Measurements from ENCODE around the gene VSIG10.

DNA sequence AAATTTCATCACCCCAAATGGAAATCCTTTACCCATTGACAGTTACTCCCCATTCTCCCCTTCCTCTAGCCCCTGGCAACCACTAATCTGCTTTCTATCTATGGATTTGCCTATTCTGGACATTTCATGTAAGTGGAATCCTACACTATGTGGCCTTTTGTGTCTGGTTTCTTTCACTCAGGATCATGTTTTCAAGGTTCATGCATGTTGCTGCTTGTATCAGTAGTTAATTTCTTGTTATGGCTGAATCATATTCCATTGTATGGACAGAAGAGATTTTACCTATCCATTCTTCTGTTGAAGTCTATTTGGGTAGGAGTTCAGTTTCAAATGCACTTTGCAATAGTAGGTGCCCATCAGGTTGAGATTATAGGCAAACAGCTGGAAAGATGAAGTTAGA lies 85.9 kb downstream of the VSIG10 start:
- TF ChIP-seq, protein P1, sequence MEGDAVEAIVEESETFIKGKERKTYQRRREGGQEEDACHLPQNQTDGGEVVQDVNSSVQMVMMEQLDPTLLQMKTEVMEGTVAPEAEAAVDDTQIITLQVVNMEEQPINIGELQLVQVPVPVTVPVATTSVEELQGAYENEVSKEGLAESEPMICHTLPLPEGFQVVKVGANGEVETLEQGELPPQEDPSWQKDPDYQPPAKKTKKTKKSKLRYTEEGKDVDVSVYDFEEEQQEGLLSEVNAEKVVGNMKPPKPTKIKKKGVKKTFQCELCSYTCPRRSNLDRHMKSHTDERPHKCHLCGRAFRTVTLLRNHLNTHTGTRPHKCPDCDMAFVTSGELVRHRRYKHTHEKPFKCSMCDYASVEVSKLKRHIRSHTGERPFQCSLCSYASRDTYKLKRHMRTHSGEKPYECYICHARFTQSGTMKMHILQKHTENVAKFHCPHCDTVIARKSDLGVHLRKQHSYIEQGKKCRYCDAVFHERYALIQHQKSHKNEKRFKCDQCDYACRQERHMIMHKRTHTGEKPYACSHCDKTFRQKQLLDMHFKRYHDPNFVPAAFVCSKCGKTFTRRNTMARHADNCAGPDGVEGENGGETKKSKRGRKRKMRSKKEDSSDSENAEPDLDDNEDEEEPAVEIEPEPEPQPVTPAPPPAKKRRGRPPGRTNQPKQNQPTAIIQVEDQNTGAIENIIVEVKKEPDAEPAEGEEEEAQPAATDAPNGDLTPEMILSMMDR (conservative IDR thresholded peaks at IDR 0.05; ENCODE audit: low read depth, low read length), result no peak
- TF ChIP-seq EZH2 (IDR thresholded peaks at IDR 0.05; ENCODE audit: borderline replicate concordance, low read depth, low read length, poor library complexity, severe bottlenecking), result no peak

Measured in A673 (cell line).